Measurements from ENCODE around the gene PANK4.
"Not testable (repeated sequence)": the region's sequence is repeated elsewhere in the genome, so short reads cannot be mapped to it uniquely, and the experiment has no call there.

The PANK4 gene

GRCh38 chr1:2525920-2526823, at the start of gene PANK4:
Gene PANK4 (minus strand): TSS chr1:2526596. CDS start chr1:2526587, 9 bp downstream.
- peak; percentile 93 for DNase-seq

GRCh38 chr1:2574350-2574749, 48.0 kb upstream of the PANK4 start:
- DNase-seq: no peak

GRCh38 chr1:2573250-2573920, 47.0 kb upstream of the PANK4 start:
- DNase-seq: no peak

GRCh38 chr1:2571348-2571747, 45.0 kb upstream of the PANK4 start:
- DNase-seq: no peak

GRCh38 chr1:2570332-2570731, 43.9 kb upstream of the PANK4 start:
- no peak for DNase-seq

- not testable (repeated sequence) for DNase-seq
These were observed 43.3 kb upstream of the PANK4 start for GRCh38 chr1:2569703-2570102.

GRCh38 chr1:2569060-2569459, 42.7 kb upstream of the PANK4 start:
- no peak for DNase-seq

- DNase-seq: not testable (repeated sequence)
These were observed 41.9 kb upstream of the PANK4 start for GRCh38 chr1:2568187-2568816.

- no peak for DNase-seq
These were observed 40.8 kb upstream of the PANK4 start for GRCh38 chr1:2567083-2567679.

GRCh38 chr1:2566101-2567045, 40.0 kb upstream of the PANK4 start:
- DNase-seq: no peak

GRCh38 chr1:2564815-2565374, 38.5 kb upstream of the PANK4 start:
- no peak for DNase-seq

GRCh38 chr1:2564006-2564814, 37.8 kb upstream of the PANK4 start:
- DNase-seq: no peak

- no peak for DNase-seq
These were observed 36.8 kb upstream of the PANK4 start for GRCh38 chr1:2563205-2563604.

- DNase-seq: peak; percentile 48
These were observed 35.8 kb upstream of the PANK4 start for GRCh38 chr1:2561898-2562895.

- DNase-seq: no peak
These were observed 35.0 kb upstream of the PANK4 start for GRCh38 chr1:2561446-2561845.

GRCh38 chr1:2560299-2561073, 34.1 kb upstream of the PANK4 start:
- DNase-seq: no peak

- no peak for DNase-seq
These were observed 33.3 kb upstream of the PANK4 start for GRCh38 chr1:2559509-2560298.

GRCh38 chr1:2558861-2559260, 32.5 kb upstream of the PANK4 start:
- DNase-seq: no peak

Measured in stimulated activated CD4-positive, alpha-beta T cell treated with anti-CD3 and anti-CD28 coated beads, Interleukin-15, amount 100 ng/mL, for 24 hours (primary cell).